Subcutaneous abdominal adipose tissue (tissue), 5 donors: ENCODE results near the gene AATF.

Experiments used
- H3K27ac ChIP-seq: one replicate; pipeline ENCODE4 v1.7.0; 2013; ENCODE audit warnings: low read depth, mild to moderate bottlenecking, inconsistent platforms, low read length, moderate library complexity
- H3K27me3 ChIP-seq, 5 donors: one replicate each; pipeline ENCODE4 v1.7.0; 2013; ENCODE audit warnings: low read length in 5 of 5, inconsistent platforms in 1 of 5; ENCODE audit not compliant: control insufficient read depth in 5 of 5, insufficient read depth in 4 of 5
- H3K36me3 ChIP-seq, 5 donors: one replicate each; pipeline ENCODE4 v1.7.0; 2013; ENCODE audit warnings: low read length in 5 of 5; ENCODE audit not compliant: control insufficient read depth in 5 of 5, insufficient read depth in 5 of 5
- H3K4me1 ChIP-seq, 5 donors: one replicate each; pipeline ENCODE4 v1.7.0; 2013; ENCODE audit warnings: low read length in 5 of 5, mild to moderate bottlenecking in 3 of 5, moderate library complexity in 1 of 5; ENCODE audit not compliant: control insufficient read depth in 5 of 5, insufficient read depth in 5 of 5
- H3K4me3 ChIP-seq, 5 donors: one replicate each; pipeline ENCODE4 v1.7.0; 2013; ENCODE audit warnings: low read length in 5 of 5, low read depth in 1 of 5
- H3K9ac ChIP-seq, 5 donors: one replicate each; pipeline ENCODE4 v1.7.0; 2013; ENCODE audit warnings: low read length in 5 of 5, mild to moderate bottlenecking in 4 of 5, moderate library complexity in 3 of 5
- H3K9me3 ChIP-seq, 5 donors: one replicate each; pipeline ENCODE4 v1.7.0; 2013; ENCODE audit warnings: low read length in 5 of 5; ENCODE audit not compliant: control insufficient read depth in 5 of 5
- donor health status: healthy.
- donor health status: healthy.
- donor health status: healthy.
- donor health status: healthy.
- donor health status: healthy.

The AATF gene

DNA sequence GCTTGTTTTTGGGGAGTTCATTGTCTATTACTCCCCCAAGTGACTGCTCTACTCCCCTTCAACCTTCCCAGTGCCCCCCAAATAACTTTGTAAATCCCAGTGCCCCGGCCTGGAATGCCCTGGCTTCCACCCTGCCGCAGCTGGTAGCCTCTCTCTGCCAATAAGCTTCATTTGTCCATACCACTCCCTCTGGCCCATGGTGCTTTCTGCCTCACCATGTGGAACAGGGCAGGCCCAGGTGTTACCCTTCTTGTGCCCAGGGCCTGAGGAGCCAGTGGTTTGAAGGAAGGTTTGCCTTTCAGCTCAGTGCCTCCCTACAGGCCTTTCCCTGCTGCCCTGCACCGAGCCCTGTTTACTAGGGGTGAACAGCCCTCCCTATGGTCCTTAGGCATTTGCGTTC lies 134.2 kb downstream of the AATF start:
- Histone ChIP-seq H3K27me3 (no peaks in the 10 kb centered on the region), H3K9me3 (peaks cover 0 to 10% (median 8%) of the 10 kb centered on the region in 5 donors), H3K9ac (no peak overlapping the region)

DNA sequence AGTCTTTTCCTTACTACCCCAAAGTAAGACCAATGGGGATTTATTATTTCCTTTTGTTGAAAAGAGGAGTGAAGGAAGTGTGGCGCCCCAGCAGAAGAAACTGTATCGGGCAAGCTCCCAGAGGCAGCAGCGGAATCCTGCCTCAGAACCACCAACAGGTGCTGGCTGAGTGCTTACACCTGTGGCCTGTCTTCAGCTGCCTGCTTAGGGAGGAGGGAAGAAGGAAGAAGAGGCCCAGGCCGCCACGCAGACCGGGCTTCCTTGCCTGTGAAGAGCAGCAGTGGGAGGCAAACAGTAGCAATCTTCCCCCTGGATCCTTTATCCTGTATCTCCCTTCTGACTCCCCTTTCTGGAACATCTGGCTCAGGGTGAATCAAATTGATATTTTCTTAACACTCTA lies 134.7 kb downstream of the AATF start:
- H3K9me3 ChIP-seq, result peaks cover 0 to 10% (median 8%) of the 10 kb centered on the region in 5 donors
- no peak overlapping the region for H3K27ac ChIP-seq
- no peak overlapping the region for H3K9ac ChIP-seq
- no peak overlapping the region for H3K4me3 ChIP-seq
- H3K27me3 ChIP-seq, result no peaks in the 10 kb centered on the region
- peaks cover 2 to 40% (median 38%) of the 10 kb centered on the region in 5 donors for H3K36me3 ChIP-seq
- H3K4me1 ChIP-seq, result peaks cover 0 to 14% (median 0%) of the 10 kb centered on the region in 5 donors

More for the DNA sequence above, 134.2 kb downstream of the AATF start:
- H3K4me1 ChIP-seq, result peaks cover 0 to 14% (median 0%) of the 10 kb centered on the region in 5 donors
- no peak overlapping the region for H3K27ac ChIP-seq
- H3K36me3 ChIP-seq, result peaks cover 0 to 36% (median 33%) of the 10 kb centered on the region in 5 donors
- H3K4me3 ChIP-seq, result no peak overlapping the region

GRCh38 chr17:37084372-37084771 lies 135.6 kb downstream of the AATF start:
- H3K4me1 ChIP-seq, result peaks cover 0 to 14% (median 4%) of the 10 kb centered on the region in 5 donors
- H3K27ac ChIP-seq, result no peak overlapping the region

GRCh38 chr17:37086334-37086733 lies 137.6 kb downstream of the AATF start:
- peaks cover 2 to 61% (median 48%) of the 10 kb centered on the region in 5 donors for H3K36me3 ChIP-seq

More at GRCh38 chr17:37084372-37084771, 135.6 kb downstream of the AATF start:
- no peaks in the 10 kb centered on the region for H3K27me3 ChIP-seq
- peaks cover 0 to 4% (median 2%) of the 10 kb centered on the region in 5 donors for H3K9me3 ChIP-seq
- H3K4me3 ChIP-seq, result no peak overlapping the region
- peaks cover 2 to 48% (median 42%) of the 10 kb centered on the region in 5 donors for H3K36me3 ChIP-seq
- no peak overlapping the region for H3K9ac ChIP-seq

DNA sequence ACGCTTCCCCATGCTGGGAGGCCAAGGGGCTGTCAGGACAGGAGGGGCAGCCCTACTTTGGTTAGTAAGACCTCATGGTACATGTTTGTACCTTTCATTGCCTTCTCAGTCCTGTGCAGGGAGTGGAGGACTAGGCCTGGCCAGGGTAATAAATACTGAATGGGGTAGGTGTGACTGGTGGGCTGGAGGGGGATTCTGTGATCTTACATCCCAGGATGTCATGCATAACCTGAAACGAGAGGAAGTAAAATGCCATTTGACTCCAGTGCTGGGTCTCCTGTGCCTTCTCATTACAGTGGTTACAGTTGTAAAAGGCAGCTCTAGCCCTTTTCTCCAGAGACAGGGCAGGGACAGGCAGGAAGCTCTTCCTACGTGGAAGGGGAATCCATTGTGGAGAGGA lies 138.2 kb downstream of the AATF start:
- Histone ChIP-seq H3K9ac (no peak overlapping the region), H3K4me1 (peaks cover 0 to 14% (median 8%) of the 10 kb centered on the region in 5 donors), H3K9me3 (no peaks in the 10 kb centered on the region), H3K27ac (no peak overlapping the region), H3K27me3 (no peaks in the 10 kb centered on the region), H3K36me3 (peaks cover 2 to 67% (median 50%) of the 10 kb centered on the region in 5 donors), H3K4me3 (no peak overlapping the region)

More at GRCh38 chr17:37086334-37086733, 137.6 kb downstream of the AATF start:
- Histone ChIP-seq H3K27me3 (no peaks in the 10 kb centered on the region), H3K27ac (no peak overlapping the region), H3K4me3 (no peak overlapping the region), H3K9ac (no peak overlapping the region), H3K9me3 (no peaks in the 10 kb centered on the region), H3K4me1 (peaks cover 0 to 14% (median 8%) of the 10 kb centered on the region in 5 donors)

- Histone ChIP-seq H3K27me3 (no peaks in the 10 kb centered on the region), H3K27ac (no peak overlapping the region), H3K4me1 (peaks cover 0 to 11% (median 8%) of the 10 kb centered on the region in 5 donors), H3K4me3 (no peak overlapping the region), H3K9me3 (no peaks in the 10 kb centered on the region), H3K9ac (no peak overlapping the region), H3K36me3 (peaks cover 2 to 74% (median 54%) of the 10 kb centered on the region in 5 donors)
These were observed 138.9 kb downstream of the AATF start for GRCh38 chr17:37087683-37088082.

GRCh38 chr17:37088459-37088858 lies 139.7 kb downstream of the AATF start:
- no peaks in the 10 kb centered on the region for H3K9me3 ChIP-seq
- peaks cover 0 to 9% (median 3%) of the 10 kb centered on the region in 5 donors for H3K4me1 ChIP-seq
- no peaks in the 10 kb centered on the region for H3K27me3 ChIP-seq
- H3K36me3 ChIP-seq, result peaks cover 2 to 82% (median 60%) of the 10 kb centered on the region in 5 donors
- H3K27ac ChIP-seq, result no peak overlapping the region
- H3K9ac ChIP-seq, result no peak overlapping the region
- H3K4me3 ChIP-seq, result no peak overlapping the region

DNA sequence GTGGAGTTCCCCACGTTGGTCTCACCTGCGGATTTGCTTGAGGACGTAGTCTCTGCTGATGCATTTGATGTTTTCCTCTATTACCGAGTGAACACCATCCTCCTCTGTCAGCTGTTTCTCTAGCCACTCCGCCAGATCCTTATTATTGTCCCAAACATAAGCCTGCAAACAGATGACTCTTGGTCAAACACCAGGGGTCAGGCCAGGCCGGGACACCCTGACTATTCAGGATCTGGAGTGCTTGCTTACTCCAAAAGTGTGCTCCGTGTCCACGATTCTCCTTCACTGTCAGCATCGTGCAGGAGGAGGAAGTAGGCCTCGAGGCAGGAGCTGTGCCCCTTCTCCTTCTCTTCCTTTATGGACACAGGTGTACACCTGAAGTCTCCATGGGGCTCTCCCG lies 140.2 kb downstream of the AATF start:
- H3K4me3 ChIP-seq, result no peak overlapping the region
- no peak overlapping the region for H3K27ac ChIP-seq

DNA sequence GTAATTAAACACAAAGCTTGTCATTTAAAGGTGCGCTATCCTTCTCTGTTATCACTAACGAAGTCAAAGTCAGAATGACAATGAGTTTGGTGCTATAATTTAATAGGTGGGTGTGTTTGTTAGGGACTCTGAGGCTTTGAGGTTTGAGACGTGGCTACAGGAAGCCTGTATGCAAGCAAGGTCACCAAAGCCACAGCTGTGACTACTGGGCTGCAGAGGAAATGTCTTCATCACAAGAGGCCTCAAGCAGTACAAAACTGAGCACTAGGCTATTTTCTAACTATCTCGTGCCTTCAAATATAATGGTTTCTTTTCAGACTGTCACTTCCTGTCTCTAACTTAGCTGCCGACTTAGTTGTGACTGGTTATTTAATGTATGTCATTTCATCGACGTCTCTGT lies 141.2 kb downstream of the AATF start:
- H3K9me3 ChIP-seq, result no peaks in the 10 kb centered on the region
- H3K4me1 ChIP-seq, result peaks cover 0 to 9% (median 0%) of the 10 kb centered on the region in 5 donors
- no peak overlapping the region for H3K27ac ChIP-seq
- no peak overlapping the region for H3K9ac ChIP-seq
- H3K27me3 ChIP-seq, result no peaks in the 10 kb centered on the region
- peaks cover 2 to 92% (median 63%) of the 10 kb centered on the region in 5 donors for H3K36me3 ChIP-seq
- H3K4me3 ChIP-seq, result no peak overlapping the region

More for the DNA sequence above, 140.2 kb downstream of the AATF start:
- Histone ChIP-seq H3K9me3 (no peaks in the 10 kb centered on the region), H3K9ac (no peak overlapping the region), H3K27me3 (no peaks in the 10 kb centered on the region), H3K4me1 (peaks cover 0 to 9% (median 0%) of the 10 kb centered on the region in 5 donors), H3K36me3 (peaks cover 2 to 86% (median 60%) of the 10 kb centered on the region in 5 donors)

- no peak overlapping the region for H3K9ac ChIP-seq
- H3K9me3 ChIP-seq, result no peaks in the 10 kb centered on the region
- H3K4me3 ChIP-seq, result no peak overlapping the region
- no peak overlapping the region for H3K27ac ChIP-seq
- H3K36me3 ChIP-seq, result peaks cover 2 to 90% (median 62%) of the 10 kb centered on the region in 5 donors
- H3K4me1 ChIP-seq, result peaks cover 0 to 9% (median 0%) of the 10 kb centered on the region in 5 donors
- no peaks in the 10 kb centered on the region for H3K27me3 ChIP-seq
These were observed 142.2 kb downstream of the AATF start for GRCh38 chr17:37090941-37091340.
